ENCODE data around the gene FECH. TPM values are rescaled to one million over a fixed set of nuclear protein-coding genes. Genes with fewer than 3 reads are reported as not detected.

Gene FECH
- total and polyA plus RNA-seq, 2 of the 4 experiments (the other 2 are of a cell fraction), result 32.3 to 52.2 TPM

- Histone ChIP-seq H3K23ac (ENCODE audit: low read depth, low read length) (no peak overlapping the region), H3K9me3 (ENCODE audit: control insufficient read depth, insufficient read depth, low read length) (no peaks in the 10 kb centered on the region), H2BK120ac (ENCODE audit: low read depth, low read length) (no peak overlapping the region), H4K20me1 (ENCODE audit: insufficient read depth, low read length) (no peaks in the 10 kb centered on the region), H3K4me1 (ENCODE audit: control insufficient read depth, insufficient read depth, low read length) (no peaks in the 10 kb centered on the region), H3K27ac (ENCODE audit: insufficient read depth, low read length) (no peak overlapping the region), H3K4me3 (ENCODE audit: insufficient read depth, low read depth, low read length) (no peak overlapping the region), H3K14ac (replicated peaks; ENCODE audit: low read depth, low read length) (no peak overlapping the region), H3K56ac (ENCODE audit: extremely low read depth, insufficient read depth, low read length) (no peak overlapping the region), H2AK5ac (ENCODE audit: low read depth, low read length) (no peak overlapping the region), H2AK9ac (replicated peaks; ENCODE audit: low read depth, low read length, poor library complexity) (no peak overlapping the region), H2AFZ (replicated peaks; ENCODE audit: low read length, poor library complexity) (peak overlapping the region; percentile 67), H3K4ac (ENCODE audit: low read depth, low read length) (no peak overlapping the region), H3K36me3 (ENCODE audit: control insufficient read depth, insufficient read depth, low read length) (no peaks in the 10 kb centered on the region), H3K9ac (ENCODE audit: low read depth, low read length) (no peak overlapping the region), H3K9me1 (ENCODE audit: insufficient read depth, low read length) (no peaks in the 10 kb centered on the region), H2BK15ac (ENCODE audit: low read depth, low read length) (no peak overlapping the region), H3K4me2 (ENCODE audit: low read depth, low read length) (no peak overlapping the region), H4K8ac (ENCODE audit: low read depth in 2 of 2, low read length in 2 of 2) (no peak overlapping the region), H2BK5ac (ENCODE audit: low read depth, low read length, poor library complexity, severe bottlenecking) (no peak overlapping the region), H3K27me3 (ENCODE audit: control insufficient read depth, insufficient read depth, low read length) (peaks cover 1% of the 10 kb centered on the region; the same call in 1 of the 2 replicates), H2BK20ac (ENCODE audit: low read depth, low read length) (no peak overlapping the region), H3K18ac (ENCODE audit: low read depth, low read length) (no peak overlapping the region), H4K5ac (ENCODE audit: low read depth, low read length) (no peak overlapping the region), H4K91ac (ENCODE audit: insufficient read depth, low read depth, low read length) (no peak overlapping the region), H3K79me1 (ENCODE audit: low read depth in 1 of 2, low read length in 2 of 2) (no peaks in the 10 kb centered on the region)
- intact Hi-C loops (cut with micrococcal nuclease) (no loop called here), dilution Hi-C loops (cut with HindIII; ENCODE audit: low sequenced_read_pairs, unreplicated experiment) (no loop called here), in situ Hi-C loops (cut with MboI; ENCODE audit: low sequenced_read_pairs) (no loop called here)
- no peak for ATAC-seq (ENCODE audit: low read depth)
- WGBS, 2 experiments (ENCODE audit: extremely low coverage in 2 of 2, insufficient read length in 1 of 2), result no CpG with 5 or more reads among the region's 7 CpGs
- ChIA-PET POLR2A (ENCODE audit: unreplicated experiment) (no interaction called here), CTCF (no interaction called here)
- BruUV-seq (replicated peaks), result no TSS peak
- no peak for DNase-seq
- TF ChIP-seq MXI1 (IDR thresholded peaks at IDR 0.05; ENCODE audit: borderline replicate concordance, low read depth, low read length) (no peak), CTCF (conservative IDR thresholded peaks at IDR 0.05; ENCODE audit: low read depth, low read length) (no peak)
These were observed 66.7 kb downstream of the FECH start for GRCh38 chr18:57519668-57520424.
